HUES6 (cell line): ENCODE data around the gene OSTN.

Experiments used
- H3K27ac ChIP-seq: 2 replicates; pipeline ENCODE4 v1.7.0; 2013; ENCODE audit warnings: low read depth, mild to moderate bottlenecking, low read length, inconsistent platforms
- H3K27me3 ChIP-seq: 2 replicates; pipeline ENCODE4 v1.6.1; 2013; ENCODE audit warnings: low read length; ENCODE audit not compliant: control insufficient read depth, insufficient read depth
- H3K36me3 ChIP-seq: 2 replicates; pipeline ENCODE4 v1.6.1; 2013; ENCODE audit warnings: low read length; ENCODE audit not compliant: control insufficient read depth, insufficient read depth
- H3K4me1 ChIP-seq: 2 replicates; pipeline ENCODE4 v1.6.1; 2013; ENCODE audit warnings: low read length; ENCODE audit not compliant: control insufficient read depth, insufficient read depth
- H3K4me3 ChIP-seq: 2 replicates; pipeline ENCODE4 v1.5.1; 2013; ENCODE audit warnings: low read depth, low read length
- H3K9ac ChIP-seq: one replicate; pipeline ENCODE4 v1.6.1; 2013; ENCODE audit warnings: mild to moderate bottlenecking, low read length
- H3K9me3 ChIP-seq: 2 replicates; pipeline ENCODE4 v1.6.1; 2013; ENCODE audit warnings: low read depth, low read length; ENCODE audit not compliant: control insufficient read depth, insufficient read depth

Gene OSTN

DNA sequence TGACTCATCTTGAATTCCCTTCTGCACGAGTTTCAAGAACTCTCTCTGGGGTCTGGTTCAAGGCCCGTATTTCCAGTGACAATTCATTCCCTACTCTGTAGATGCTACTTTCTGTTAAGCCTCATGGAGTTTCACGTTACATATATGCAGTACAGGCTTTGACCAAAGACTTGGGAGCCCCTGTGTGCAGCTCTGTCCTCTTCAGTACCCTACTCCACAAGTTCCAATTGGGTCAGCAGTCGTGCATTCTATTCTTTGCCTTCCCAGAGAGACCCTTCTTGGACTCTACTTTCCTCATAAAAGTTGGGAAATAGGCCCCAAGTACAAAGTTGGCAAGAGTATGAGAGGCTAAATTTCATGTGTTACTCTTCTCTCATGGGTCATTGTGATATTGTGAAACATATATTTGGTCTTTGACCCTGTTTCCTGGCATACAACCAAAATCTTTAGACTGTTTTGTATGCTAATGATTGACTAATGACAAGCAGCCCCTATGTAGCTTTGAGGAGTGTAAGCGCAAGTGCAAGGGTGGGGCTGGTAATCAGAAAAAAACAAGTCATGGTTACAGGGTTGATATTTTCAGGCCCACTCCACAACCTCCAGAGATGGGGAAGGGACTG, 115.2 kb downstream of the OSTN start:
- no peaks in the 10 kb centered on the region for H3K9me3 ChIP-seq
- H3K9ac ChIP-seq, result no peak overlapping the region
- H3K4me1 ChIP-seq, result no peaks in the 10 kb centered on the region
- H3K27ac ChIP-seq, result no peak overlapping the region
- H3K27me3 ChIP-seq, result no peaks in the 10 kb centered on the region
- no peaks in the 10 kb centered on the region for H3K36me3 ChIP-seq
- H3K4me3 ChIP-seq, result no peak overlapping the region
